ENCODE measurements around the gene CCDC172. TPM values are rescaled to one million over a fixed set of nuclear protein-coding genes. Genes with fewer than 3 reads are reported as not detected.

CCDC172 gene
- total RNA-seq, 2 donors from 2014 or later = not detected

DNA sequence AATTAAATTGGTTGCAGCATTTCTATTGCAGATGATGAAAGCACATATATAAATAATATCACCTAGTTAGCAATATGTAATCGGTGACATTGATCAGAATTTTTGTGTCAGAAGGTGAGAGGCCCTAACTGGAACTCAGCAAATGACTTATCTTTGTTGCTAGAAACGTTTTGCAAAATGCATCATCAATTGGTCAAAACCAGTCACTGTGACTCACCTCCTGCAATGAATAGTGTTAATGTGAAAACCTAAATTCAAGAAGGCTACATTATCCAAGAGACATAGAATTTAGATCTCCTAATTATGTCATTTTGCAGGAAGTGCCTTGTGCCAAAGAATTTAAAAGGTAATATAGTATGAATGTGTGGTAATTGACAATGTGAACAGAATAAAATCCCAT lies 93.6 kb downstream of the CCDC172 start:
- Mint-ChIP-seq H3K4me3 (no peak overlapping the region), H3K4me1 (ENCODE audit: low read depth) (no peaks in the 10 kb centered on the region), H3K9me3 (no peaks in the 10 kb centered on the region), H3K36me3 (ENCODE audit: insufficient read depth in 2 of 2) (no peaks in the 10 kb centered on the region), H3K27ac (no peak overlapping the region), H3K27me3 (ENCODE audit: low read depth) (peaks cover 6% of the 10 kb centered on the region)
- ATAC-seq (replicated peaks in 1 of 2) (peak; percentile 57 to 87), DNase-seq (no peak)

DNA sequence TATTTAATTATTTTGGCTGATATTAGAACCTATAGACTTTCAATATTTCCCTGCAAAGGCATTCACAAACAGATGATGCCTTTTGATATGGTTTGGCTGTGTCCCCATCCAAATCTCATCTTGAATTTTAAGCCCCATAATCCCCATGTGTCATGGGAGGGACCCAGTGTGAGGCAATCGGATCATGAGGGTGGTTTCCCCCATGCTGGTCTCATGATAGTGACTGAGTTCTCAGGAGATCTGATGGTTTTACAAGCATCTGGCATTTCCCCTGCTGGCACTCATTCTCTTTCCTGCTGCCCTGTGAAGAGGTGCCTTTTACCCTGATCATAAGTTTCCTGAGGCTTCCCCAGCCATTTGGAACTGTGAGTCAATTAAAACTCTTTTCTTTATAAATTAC lies 94.1 kb downstream of the CCDC172 start:
- H3K4me1 Mint-ChIP-seq (ENCODE audit: low read depth) = no peaks in the 10 kb centered on the region
- peak in 1 of 2 donors; percentile 30 for ATAC-seq (replicated peaks in 1 of 2)

DNA sequence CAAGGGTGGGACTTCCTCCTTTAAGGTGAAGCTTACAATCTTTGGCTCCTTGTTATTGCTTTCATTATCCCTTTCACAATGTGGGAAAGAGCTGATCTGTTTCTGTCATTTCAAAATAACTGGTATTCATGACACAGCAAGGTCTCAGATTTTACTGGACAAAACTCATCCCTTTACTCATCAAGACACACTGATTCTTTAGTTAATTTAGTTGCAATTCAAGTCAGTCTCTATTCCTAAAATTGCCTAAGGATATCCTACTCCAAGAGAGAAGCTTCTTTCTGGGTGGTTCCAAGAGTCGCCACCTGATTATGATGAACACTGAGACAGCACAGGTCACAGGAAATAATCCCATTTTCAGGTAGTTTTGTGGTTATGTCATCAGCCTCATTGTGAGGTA lies 97.6 kb downstream of the CCDC172 start:
- Mint-ChIP-seq H3K36me3 (ENCODE audit: insufficient read depth in 2 of 2) (no peaks in the 10 kb centered on the region), H3K9me3 (no peaks in the 10 kb centered on the region), H3K4me3 (no peak overlapping the region), H3K27me3 (ENCODE audit: low read depth) (peaks cover 11% of the 10 kb centered on the region), H3K27ac (no peak overlapping the region), H3K4me1 (ENCODE audit: low read depth) (no peaks in the 10 kb centered on the region)
- DNase-seq (no peak), ATAC-seq (replicated peaks in 1 of 2) (no peak)

More for the DNA sequence above, 94.1 kb downstream of the CCDC172 start:
- no peak for DNase-seq
- Mint-ChIP-seq H3K36me3 (ENCODE audit: insufficient read depth in 2 of 2) (no peaks in the 10 kb centered on the region), H3K27ac (no peak overlapping the region), H3K4me3 (no peak overlapping the region), H3K9me3 (no peaks in the 10 kb centered on the region), H3K27me3 (ENCODE audit: low read depth) (peaks cover 6% of the 10 kb centered on the region)

DNA sequence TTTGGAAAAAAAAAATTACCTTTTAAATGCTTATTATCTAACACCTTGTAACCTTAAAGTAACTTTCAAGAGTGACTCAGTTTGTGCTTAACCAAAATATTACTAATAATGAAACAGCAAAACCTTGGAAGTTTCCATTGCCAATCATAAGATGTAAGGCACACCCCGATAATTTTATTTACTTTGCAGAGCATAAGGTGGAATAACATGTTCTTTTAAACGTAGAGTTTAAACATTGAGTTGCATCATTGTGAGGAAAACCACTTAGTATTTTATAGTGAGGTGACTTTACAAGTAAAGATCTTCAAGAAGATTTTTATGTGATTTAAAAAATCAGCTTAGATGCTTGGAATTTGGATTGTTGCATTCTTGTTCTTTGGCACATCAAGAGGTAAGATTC lies 103.4 kb downstream of the CCDC172 start, which contains the start of gene PNLIPRP3:
Gene PNLIPRP3, plus strand, starts transcription at position 177 of the 400 bp plus-strand sequence. Its CDS starts 166 bp downstream, at position 343.
- no peaks in the 10 kb centered on the region for H3K9me3 Mint-ChIP-seq
- H3K4me1 Mint-ChIP-seq (ENCODE audit: low read depth) = no peaks in the 10 kb centered on the region
- no peak for ATAC-seq (replicated peaks in 1 of 2)

DNA sequence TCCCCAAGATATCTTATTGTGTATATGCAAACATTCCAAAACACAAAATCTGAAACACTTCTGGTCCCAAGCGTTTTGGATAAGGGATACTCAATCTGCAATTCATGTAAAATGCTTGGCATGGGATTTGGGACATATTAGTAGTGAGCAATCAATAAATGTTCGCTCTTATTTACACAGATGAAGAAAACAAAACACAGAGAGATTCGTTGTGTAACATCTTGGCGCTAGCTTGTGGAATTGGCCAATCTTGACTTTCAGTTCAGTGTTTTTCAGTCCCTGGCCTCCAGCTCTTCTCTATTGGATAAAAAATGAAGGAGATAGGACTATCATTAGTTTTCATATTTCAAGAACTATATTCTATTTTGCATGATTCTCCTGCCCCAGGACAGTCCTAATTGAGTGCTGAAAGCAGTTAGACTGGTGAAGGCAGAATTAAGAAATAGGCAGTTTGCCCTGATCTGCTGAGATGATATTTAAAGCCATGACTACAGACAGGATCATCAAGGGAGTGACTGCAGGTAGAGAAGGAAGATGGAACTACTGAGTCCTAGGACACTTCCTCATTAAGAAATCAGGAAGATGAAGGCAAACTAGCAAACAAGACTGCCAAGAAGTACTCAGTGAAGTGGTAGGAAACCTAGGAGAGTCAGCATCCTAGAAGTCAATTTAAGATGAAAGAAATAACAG lies 105.2 kb downstream of the CCDC172 start:
- Mint-ChIP-seq H3K36me3 (ENCODE audit: insufficient read depth in 2 of 2) (no peaks in the 10 kb centered on the region), H3K9me3 (peaks cover 0 to 1% of the 10 kb centered on the region in 2 donors), H3K4me1 (ENCODE audit: low read depth) (no peaks in the 10 kb centered on the region), H3K27ac (no peak overlapping the region), H3K27me3 (ENCODE audit: low read depth) (peaks cover 11% of the 10 kb centered on the region), H3K4me3 (no peak overlapping the region)
- ATAC-seq (replicated peaks in 1 of 2) (no peak), DNase-seq (no peak)

More for the DNA sequence above, 103.4 kb downstream of the CCDC172 start, which contains the start of gene PNLIPRP3:
- Mint-ChIP-seq H3K27me3 (ENCODE audit: low read depth) (peaks cover 11% of the 10 kb centered on the region), H3K27ac (no peak within 1 kb of the TSS), H3K36me3 (ENCODE audit: insufficient read depth in 2 of 2) (no peaks in the 10 kb centered on the region), H3K4me3 (no peak within 1 kb of the TSS)
- no peak for DNase-seq

Other genes with a start within 250 kb of the CCDC172 start
- not detected for gene GFRA1, start 51.2 kb upstream of the CCDC172 start, total RNA-seq
- gene PNLIPRP3, start 103.4 kb downstream of the CCDC172 start, total RNA-seq = not detected
- gene PNLIP, start 221.5 kb downstream of the CCDC172 start, total RNA-seq = not detected